Esophagus squamous epithelium (tissue), 5 donors: ENCODE data around the gene MED27. TPM values are rescaled to one million over a fixed set of nuclear protein-coding genes. Genes with fewer than 3 reads are reported as not detected.

ENCODE experiments used
- DNase-seq: peaks from one replicate; lab custom pipeline; 2025; lab: John Stamatoyannopoulos, UW
- H3K27ac ChIP-seq, 4 donors: fragments of 200-600 bp; sonication (generic); one replicate each; pipeline ENCODE4 v1.5.1; 2016 to 2019; ENCODE audit warnings: mild to moderate bottlenecking in 1 of 4
- H3K27me3 ChIP-seq, 4 donors: fragments of 200-600 bp; sonication (generic); 1 replicate in 3 of 4; 2 replicates in 1 of 4; pipeline versions ENCODE4 v1.5.1 to v1.6.0; 2017 to 2021; ENCODE audit warnings: antibody characterized with exemption in 1 of 4
- H3K36me3 ChIP-seq, 3 donors: fragments of 200-600 bp; sonication (generic); one replicate each; pipeline ENCODE4 v1.5.1; 2016 to 2019
- H3K4me1 ChIP-seq, 3 donors: fragments of 200-600 bp; sonication (generic); one replicate each; pipeline ENCODE4 v1.5.1; 2017 to 2019
- H3K4me3 ChIP-seq, 4 donors: fragments of 200-600 bp; sonication (generic); 1 replicate in 3 of 4; 2 replicates in 1 of 4; pipeline ENCODE4 v1.5.1; 2016 to 2019; ENCODE audit warnings: mild to moderate bottlenecking in 2 of 4, moderate library complexity in 1 of 4
- H3K9me3 ChIP-seq, 3 donors: fragments of 200-600 bp; sonication (generic); one replicate each; pipeline ENCODE4 v1.5.1; 2016 to 2019
- POLR2A ChIP-seq, 4 donors: fragments of 450-650 bp; IDR thresholded peaks; one replicate each; pipeline ENCODE4 v1.6.1; 2017; ENCODE audit warnings: antibody characterized with exemption in 4 of 4, mild to moderate bottlenecking in 4 of 4, moderate library complexity in 3 of 4
- WGBS, 2 donors: methylation state at CpG; one replicate each; pipeline ENCODE4 v1.1.5; 2018; 5-methylcytosine and 5-hydroxymethylcytosine counted together
- intact Hi-C: fragments of 100-400 bp; cut with DNase I; formaldehyde crosslinking; loops from one replicate; pipeline ENCODE4 v1.15.0; 2022
- total RNA-seq, 4 donors: library from RNA; depleted of rRNA; stranded (reverse); fragments of >200 nt; gene quantifications; one replicate each; pipeline ENCODE4 v1.1.0, GENCODE V29; 2016
- TF ChIP-seq, protein P1 (sequence below), 6 experiments: fragments of 450-650 bp in 4 of 6; fragments of 200-600 bp in 2 of 6; sonication (generic) in 2 of 6; IDR thresholded peaks; one replicate each; pipeline ENCODE4 v1.5.1; 2016 to 2019; ENCODE audit warnings: antibody characterized with exemption in 6 of 6, mild to moderate bottlenecking in 4 of 6, moderate library complexity in 4 of 6
- donor health status: DM: yes; HTN: yes; CAD: no.

The MED27 gene
- total RNA-seq, 4 donors from 2014 or later = 10.6 to 20.0 (median 17.6) TPM

DNA sequence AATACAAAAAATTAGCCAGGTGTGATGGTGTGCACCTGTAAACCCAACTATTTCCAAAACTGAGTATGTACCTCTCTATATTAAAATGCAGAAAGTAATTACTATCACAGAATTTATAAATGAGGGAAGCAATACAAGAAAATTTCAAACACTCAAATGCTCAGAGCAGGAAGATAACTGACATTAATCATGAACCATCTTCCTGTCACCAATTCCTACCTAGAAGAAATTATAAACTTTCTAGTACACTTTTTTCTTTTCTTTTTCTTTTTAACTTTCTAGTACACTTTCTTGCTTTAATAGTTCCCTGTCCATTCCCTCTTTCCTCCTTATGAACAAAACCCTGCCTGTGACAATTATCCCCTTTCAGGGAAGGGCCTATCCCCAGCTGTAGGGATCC lies 106.8 kb downstream of the MED27 start:
- Histone ChIP-seq H3K4me1 (no peaks in the 10 kb centered on the region), H3K36me3 (no peaks in the 10 kb centered on the region), H3K27ac (no peak overlapping the region), H3K4me3 (no peak overlapping the region), H3K9me3 (no peaks in the 10 kb centered on the region), H3K27me3 (no peaks in the 10 kb centered on the region)
- intact Hi-C loops = no loop called here
- TF ChIP-seq, protein P1, sequence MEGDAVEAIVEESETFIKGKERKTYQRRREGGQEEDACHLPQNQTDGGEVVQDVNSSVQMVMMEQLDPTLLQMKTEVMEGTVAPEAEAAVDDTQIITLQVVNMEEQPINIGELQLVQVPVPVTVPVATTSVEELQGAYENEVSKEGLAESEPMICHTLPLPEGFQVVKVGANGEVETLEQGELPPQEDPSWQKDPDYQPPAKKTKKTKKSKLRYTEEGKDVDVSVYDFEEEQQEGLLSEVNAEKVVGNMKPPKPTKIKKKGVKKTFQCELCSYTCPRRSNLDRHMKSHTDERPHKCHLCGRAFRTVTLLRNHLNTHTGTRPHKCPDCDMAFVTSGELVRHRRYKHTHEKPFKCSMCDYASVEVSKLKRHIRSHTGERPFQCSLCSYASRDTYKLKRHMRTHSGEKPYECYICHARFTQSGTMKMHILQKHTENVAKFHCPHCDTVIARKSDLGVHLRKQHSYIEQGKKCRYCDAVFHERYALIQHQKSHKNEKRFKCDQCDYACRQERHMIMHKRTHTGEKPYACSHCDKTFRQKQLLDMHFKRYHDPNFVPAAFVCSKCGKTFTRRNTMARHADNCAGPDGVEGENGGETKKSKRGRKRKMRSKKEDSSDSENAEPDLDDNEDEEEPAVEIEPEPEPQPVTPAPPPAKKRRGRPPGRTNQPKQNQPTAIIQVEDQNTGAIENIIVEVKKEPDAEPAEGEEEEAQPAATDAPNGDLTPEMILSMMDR (IDR thresholded peaks at IDR 0.05) = no peak
- TF ChIP-seq POLR2A (IDR thresholded peaks at IDR 0.05) = no peak
- no peak for DNase-seq

DNA sequence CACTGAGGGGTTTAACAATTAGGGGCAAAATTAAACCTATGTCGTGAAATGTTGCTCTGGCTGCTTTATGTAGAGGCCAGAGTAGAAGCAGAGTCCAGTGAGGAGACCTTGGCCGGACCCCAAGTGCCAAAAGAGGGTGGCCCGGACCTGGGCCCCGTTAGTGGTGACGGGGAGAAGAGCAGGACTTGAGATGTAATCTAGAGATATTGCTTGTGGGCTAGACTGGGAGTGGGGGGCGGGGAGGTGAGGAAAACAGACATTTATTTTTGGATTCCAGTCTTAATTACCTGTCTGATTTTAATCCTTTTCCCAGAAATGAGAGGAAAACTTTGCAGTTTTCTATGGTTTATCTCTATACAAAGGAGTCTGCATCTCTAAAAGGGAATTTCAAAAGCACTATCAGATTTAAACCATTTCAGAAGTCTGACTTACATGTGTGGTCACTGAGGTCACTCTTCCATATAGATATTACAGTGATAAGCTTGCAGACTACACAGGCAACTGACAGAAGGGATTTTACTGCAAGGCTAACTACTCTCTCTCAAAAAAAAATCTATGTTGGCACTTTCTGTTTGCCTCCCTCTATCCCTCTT lies 108.1 kb downstream of the MED27 start:
- Histone ChIP-seq H3K36me3 (no peaks in the 10 kb centered on the region), H3K4me3 (no peak overlapping the region), H3K27me3 (no peaks in the 10 kb centered on the region), H3K4me1 (no peaks in the 10 kb centered on the region), H3K27ac (no peak overlapping the region), H3K9me3 (no peaks in the 10 kb centered on the region)
- intact Hi-C loops = no loop called here
- 94% methylated on average over 6 of the region's 6 CpGs for WGBS, 2 donors
- TF ChIP-seq POLR2A (IDR thresholded peaks at IDR 0.05) = no peak
- TF ChIP-seq, protein P1 (IDR thresholded peaks at IDR 0.05) = no peak
- no peak for DNase-seq

DNA sequence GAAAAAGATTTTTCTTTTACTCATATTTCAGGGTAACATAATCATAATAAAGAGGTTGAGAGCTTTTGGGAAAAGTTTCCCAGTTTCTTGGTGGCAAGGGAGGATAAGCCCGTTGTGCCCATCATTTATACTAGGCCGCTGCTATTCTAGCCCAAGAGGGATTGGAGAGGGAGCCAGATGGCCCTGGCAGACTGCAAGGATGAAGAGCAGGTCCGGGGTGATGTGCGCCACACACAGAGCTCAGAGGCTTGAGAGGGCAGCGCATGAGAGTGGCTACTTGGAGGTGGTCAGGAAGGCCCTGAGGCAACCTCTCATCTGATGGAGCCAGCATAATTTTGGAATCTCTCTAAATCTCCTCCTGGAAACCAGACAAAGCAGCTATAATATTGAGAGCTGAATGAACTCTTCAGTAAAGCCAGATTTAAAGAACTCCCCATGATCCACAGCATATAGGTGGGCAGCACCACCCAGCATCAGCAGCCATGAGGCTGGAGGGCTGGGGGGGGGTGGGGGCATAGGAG lies 110.1 kb downstream of the MED27 start:
- no peak overlapping the region for H3K27ac ChIP-seq
- H3K4me1 ChIP-seq = no peaks in the 10 kb centered on the region
- H3K36me3 ChIP-seq = no peaks in the 10 kb centered on the region
- no peaks in the 10 kb centered on the region for H3K27me3 ChIP-seq
- no peaks in the 10 kb centered on the region for H3K9me3 ChIP-seq
- WGBS, 2 donors = 90 to 93% methylated on average over 5 of the region's 5 CpGs
- TF ChIP-seq, protein P1 (IDR thresholded peaks at IDR 0.05) = no peak
- no peak for TF ChIP-seq POLR2A (IDR thresholded peaks at IDR 0.05)
- H3K4me3 ChIP-seq = no peak overlapping the region
- no peak for DNase-seq
- intact Hi-C loops = no loop called here

DNA sequence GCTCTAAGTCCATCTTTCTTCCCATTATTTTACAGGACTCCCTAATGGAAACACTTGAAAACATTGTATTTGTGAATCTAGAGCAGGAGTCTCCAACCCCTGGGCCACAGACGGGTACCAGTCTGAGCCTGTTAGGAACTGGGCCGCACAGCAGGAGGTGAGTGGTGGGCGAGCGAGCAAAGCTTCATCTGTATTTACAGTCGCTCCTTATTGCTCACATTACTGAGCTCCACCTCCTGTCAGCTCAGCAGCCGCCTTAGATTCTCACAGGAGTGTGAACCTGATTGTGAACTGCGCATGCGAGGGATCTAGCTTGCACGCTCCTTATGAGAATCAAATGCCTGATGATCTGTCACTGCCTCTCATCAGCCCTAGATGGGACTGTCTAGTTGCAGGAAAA lies 111.0 kb downstream of the MED27 start:
- no peak for DNase-seq
- H3K9me3 ChIP-seq = no peaks in the 10 kb centered on the region
- intact Hi-C loops = no loop called here
- TF ChIP-seq, protein P1 (IDR thresholded peaks at IDR 0.05) = no peak
- no peak for TF ChIP-seq POLR2A (IDR thresholded peaks at IDR 0.05)
- H3K4me3 ChIP-seq = no peak overlapping the region
- no peaks in the 10 kb centered on the region for H3K4me1 ChIP-seq
- H3K27ac ChIP-seq = no peak overlapping the region
- WGBS, 2 donors = 94 to 97% methylated on average over 8 to 9 of the region's 9 CpGs
- H3K27me3 ChIP-seq = no peaks in the 10 kb centered on the region
- no peaks in the 10 kb centered on the region for H3K36me3 ChIP-seq

DNA sequence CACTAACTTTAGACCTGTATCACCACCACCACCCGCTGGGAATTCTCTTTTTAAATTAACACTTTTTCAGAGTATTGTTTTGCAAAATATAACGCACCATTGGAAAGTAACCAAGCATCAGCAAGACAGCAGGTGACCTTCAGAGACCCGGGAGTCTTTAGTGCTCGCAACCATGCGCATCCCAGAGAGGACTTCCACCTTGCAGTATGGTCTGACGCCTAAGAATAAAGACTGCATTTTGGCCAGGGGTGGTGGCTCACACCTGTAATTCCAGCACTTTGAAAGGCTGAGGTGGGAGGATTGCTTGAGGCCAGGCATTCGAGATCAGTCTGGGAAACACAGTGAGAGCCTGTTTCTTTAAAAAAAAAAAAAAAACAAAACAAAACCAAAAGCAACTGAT lies 113.8 kb downstream of the MED27 start:
- WGBS, 2 donors = 87 to 89% methylated on average over 6 to 7 of the region's 7 CpGs

More for the DNA sequence above, 113.8 kb downstream of the MED27 start:
- TF ChIP-seq, protein P1 (IDR thresholded peaks at IDR 0.05) = no peak
- no peak for TF ChIP-seq POLR2A (IDR thresholded peaks at IDR 0.05)
- intact Hi-C loops = no loop called here
- no peak for DNase-seq
- Histone ChIP-seq H3K27me3 (no peaks in the 10 kb centered on the region), H3K27ac (no peak overlapping the region), H3K4me1 (peaks cover 0 to 5% (median 1%) of the 10 kb centered on the region in 3 donors), H3K36me3 (no peaks in the 10 kb centered on the region), H3K4me3 (no peak overlapping the region), H3K9me3 (no peaks in the 10 kb centered on the region)
